Stimulated activated CD4-positive, alpha-beta T cell treated with anti-CD3 and anti-CD28 coated beads, Interleukin-4, amount 100 ng/mL, for 4 hours (primary cell): ENCODE data around the gene RO60.

ENCODE experiments used
- DNase-seq, 2 experiments: peaks; one replicate each; pipeline ENCODE4 v3.0.0-alpha.2; 2020

Gene RO60

GRCh38 chr1:193062698-193063463 is 3.5 kb downstream of the RO60 start:
- DNase-seq: no peak

GRCh38 chr1:193065954-193066353 is 6.5 kb downstream of the RO60 start:
- no peak for DNase-seq

- DNase-seq: no peak
Observed at GRCh38 chr1:193066606-193067005, 7.2 kb downstream of the RO60 start.

GRCh38 chr1:193068013-193068412 is 8.6 kb downstream of the RO60 start:
- no peak for DNase-seq

- no peak for DNase-seq
Observed at GRCh38 chr1:193069748-193070385, 10.5 kb downstream of the RO60 start.

- no peak for DNase-seq
Observed at GRCh38 chr1:193070386-193070753, 11.0 kb downstream of the RO60 start.

GRCh38 chr1:193070942-193071341 is 11.5 kb downstream of the RO60 start:
- DNase-seq: no peak

GRCh38 chr1:193077991-193078390 is 18.6 kb downstream of the RO60 start:
- no peak for DNase-seq

- no peak for DNase-seq
Observed at GRCh38 chr1:193079187-193079586, 19.8 kb downstream of the RO60 start.

- DNase-seq: no peak
Observed at GRCh38 chr1:193083365-193084088, 24.1 kb downstream of the RO60 start.

GRCh38 chr1:193085263-193085662 is 25.9 kb downstream of the RO60 start:
- no peak for DNase-seq

GRCh38 chr1:193086342-193086741 is 26.9 kb downstream of the RO60 start:
- no peak for DNase-seq

GRCh38 chr1:193087893-193088292 is 28.5 kb downstream of the RO60 start:
- DNase-seq: no peak

GRCh38 chr1:193090865-193091264 is 31.5 kb downstream of the RO60 start:
- DNase-seq: no peak

- DNase-seq: no peak
Observed at GRCh38 chr1:193094112-193094511, 34.7 kb downstream of the RO60 start.

- no peak for DNase-seq
Observed at GRCh38 chr1:193102662-193103061, 43.2 kb downstream of the RO60 start.

GRCh38 chr1:193103759-193104501 is 44.5 kb downstream of the RO60 start:
- DNase-seq: no peak

- DNase-seq: peak in 1 of 2 experiments; percentile 20
Observed at GRCh38 chr1:193104502-193104906, 45.1 kb downstream of the RO60 start.

GRCh38 chr1:193104907-193105820 is 45.8 kb downstream of the RO60 start, which contains the start of gene GLRX2:
TSS of gene GLRX2 (minus strand) at chr1:193105414. CDS start at chr1:193105382, 32 bp downstream.
- peak; percentile 54 to 73 for DNase-seq

GRCh38 chr1:193105821-193106177 is 46.4 kb downstream of the RO60 start:
- DNase-seq: no peak

- no peak for DNase-seq
Observed at GRCh38 chr1:193108471-193108870, 49.1 kb downstream of the RO60 start.
